Prostate gland (tissue), 2 donors: Measurements from ENCODE around the gene DOCK3. TPM values are rescaled to one million over a fixed set of nuclear protein-coding genes. Genes with fewer than 3 reads are reported as not detected.

Experiments used
- DNase-seq: peaks from one replicate; pipeline ENCODE4 v3.0.0-alpha.2; 2019; ENCODE audit warnings: low spot score
- H3K27ac ChIP-seq, 2 donors: fragments of 200-600 bp; sonication (generic); 2 replicates each; pipeline ENCODE4 v1.5.1; 2017 to 2019
- H3K27me3 ChIP-seq: fragments of 200-600 bp; sonication (generic); replicated peaks from 2 replicates; pipeline ENCODE4 v1.5.1; 2019; ENCODE audit not compliant: insufficient read depth
- H3K36me3 ChIP-seq, 2 donors: fragments of 200-600 bp; sonication (generic); 1 replicate in 1 of 2; 2 replicates in 1 of 2; pipeline versions ENCODE4 v1.5.1 to v1.8.1; 2017 to 2019
- H3K4me1 ChIP-seq: fragments of 200-600 bp; sonication (generic); replicated peaks from 2 replicates; pipeline ENCODE4 v1.5.1; 2019
- H3K4me3 ChIP-seq, 2 donors: fragments of 200-600 bp; sonication (generic); 2 replicates each; pipeline ENCODE4 v1.5.1; 2017 to 2019
- H3K9me3 ChIP-seq: fragments of 200-600 bp; sonication (generic); 2 replicates; pipeline ENCODE4 v1.5.1; 2017
- CTCF ChIP-seq, 4 experiments: fragments of 200-600 bp in 2 of 4; fragments of 450-650 bp in 2 of 4; sonication (generic) in 2 of 4; IDR thresholded peaks; 1 replicate in 3 of 4; 2 replicates in 1 of 4; pipeline ENCODE4 v1.5.1; 2016 to 2019; ENCODE audit warnings: antibody characterized with exemption in 4 of 4, mild to moderate bottlenecking in 2 of 4, moderate library complexity in 2 of 4
- POLR2A ChIP-seq: fragments of 450-650 bp; IDR thresholded peaks from one replicate; pipeline ENCODE4 v1.6.1; 2016; ENCODE audit warnings: antibody characterized with exemption, mild to moderate bottlenecking
- POLR2AphosphoS5 ChIP-seq: sonication (generic); formaldehyde crosslinking; IDR thresholded peaks from one replicate; pipeline ENCODE4 v1.6.1; 2017; ENCODE audit warnings: antibody characterized with exemption
- WGBS: methylation state at CpG from one replicate; pipeline ENCODE4 v1.1.5; 2018; 5-methylcytosine and 5-hydroxymethylcytosine counted together
- intact Hi-C: fragments of 100-400 bp; cut with DNase I; formaldehyde crosslinking; loops from one replicate; pipeline ENCODE4 v1.14.2; 2022
- total RNA-seq, 2 donors: library from RNA; depleted of rRNA; stranded (reverse); fragments of >200 nt; gene quantifications; one replicate each; pipeline ENCODE4 v1.1.0, GENCODE V29; 2016

DOCK3 gene
- total RNA-seq, 2 donors from 2014 or later: 0.36 to 6.3 TPM

GRCh38 chr3:50737193-50737905 is 62.6 kb downstream of the DOCK3 start:
- WGBS: 70% methylated on average over 1 of the region's 1 CpG
- intact Hi-C loops: no loop called here

GRCh38 chr3:50737906-50738598 is 63.3 kb downstream of the DOCK3 start:
- no peaks in the 10 kb centered on the region for H3K27me3 ChIP-seq
- no peak for DNase-seq
- TF ChIP-seq POLR2A (no peak), POLR2AphosphoS5 (no peak), CTCF (IDR thresholded peaks at IDR 0.05) (no peak)

More at GRCh38 chr3:50737193-50737905, 62.6 kb downstream of the DOCK3 start:
- Histone ChIP-seq H3K36me3 (no peaks in the 10 kb centered on the region), H3K27ac (no peak overlapping the region), H3K4me1 (no peaks in the 10 kb centered on the region), H3K27me3 (no peaks in the 10 kb centered on the region), H3K4me3 (no peak overlapping the region), H3K9me3 (no peaks in the 10 kb centered on the region)
- TF ChIP-seq CTCF (IDR thresholded peaks at IDR 0.05) (no peak), POLR2A (no peak), POLR2AphosphoS5 (no peak)
- DNase-seq: no peak

GRCh38 chr3:50743643-50744042 is 68.9 kb downstream of the DOCK3 start:
- H3K27ac ChIP-seq: no peak overlapping the region
- no peak for DNase-seq
- no peaks in the 10 kb centered on the region for H3K9me3 ChIP-seq
- no peaks in the 10 kb centered on the region for H3K4me1 ChIP-seq
- WGBS: 90% methylated on average over 1 of the region's 1 CpG
- TF ChIP-seq CTCF (IDR thresholded peaks at IDR 0.05) (no peak), POLR2AphosphoS5 (no peak), POLR2A (no peak)
- intact Hi-C loops: no loop called here
- H3K4me3 ChIP-seq: no peak overlapping the region
- no peaks in the 10 kb centered on the region for H3K36me3 ChIP-seq
- H3K27me3 ChIP-seq: no peaks in the 10 kb centered on the region

More at GRCh38 chr3:50737906-50738598, 63.3 kb downstream of the DOCK3 start:
- no peaks in the 10 kb centered on the region for H3K36me3 ChIP-seq
- no peak overlapping the region for H3K27ac ChIP-seq
- 77% methylated on average over 6 of the region's 6 CpGs for WGBS
- H3K4me1 ChIP-seq: no peaks in the 10 kb centered on the region
- no peaks in the 10 kb centered on the region for H3K9me3 ChIP-seq
- H3K4me3 ChIP-seq: no peak overlapping the region
- intact Hi-C loops: no loop called here

GRCh38 chr3:50749822-50750221 is 75.1 kb downstream of the DOCK3 start:
- 57% methylated on average over 5 of the region's 5 CpGs for WGBS
- no peak for TF ChIP-seq POLR2AphosphoS5
- no peak for TF ChIP-seq POLR2A
- TF ChIP-seq CTCF (IDR thresholded peaks at IDR 0.05): no peak
- Histone ChIP-seq H3K36me3 (no peaks in the 10 kb centered on the region), H3K27ac (no peak overlapping the region), H3K9me3 (no peaks in the 10 kb centered on the region), H3K4me1 (no peaks in the 10 kb centered on the region), H3K4me3 (no peak overlapping the region), H3K27me3 (no peaks in the 10 kb centered on the region)
- DNase-seq: no peak
- intact Hi-C loops: no loop called here
